Measurements from ENCODE around the gene RPAP3.
A peak's percentile ranks its signal among the peaks of the same experiment; 100 is the strongest.

RPAP3 gene

DNA sequence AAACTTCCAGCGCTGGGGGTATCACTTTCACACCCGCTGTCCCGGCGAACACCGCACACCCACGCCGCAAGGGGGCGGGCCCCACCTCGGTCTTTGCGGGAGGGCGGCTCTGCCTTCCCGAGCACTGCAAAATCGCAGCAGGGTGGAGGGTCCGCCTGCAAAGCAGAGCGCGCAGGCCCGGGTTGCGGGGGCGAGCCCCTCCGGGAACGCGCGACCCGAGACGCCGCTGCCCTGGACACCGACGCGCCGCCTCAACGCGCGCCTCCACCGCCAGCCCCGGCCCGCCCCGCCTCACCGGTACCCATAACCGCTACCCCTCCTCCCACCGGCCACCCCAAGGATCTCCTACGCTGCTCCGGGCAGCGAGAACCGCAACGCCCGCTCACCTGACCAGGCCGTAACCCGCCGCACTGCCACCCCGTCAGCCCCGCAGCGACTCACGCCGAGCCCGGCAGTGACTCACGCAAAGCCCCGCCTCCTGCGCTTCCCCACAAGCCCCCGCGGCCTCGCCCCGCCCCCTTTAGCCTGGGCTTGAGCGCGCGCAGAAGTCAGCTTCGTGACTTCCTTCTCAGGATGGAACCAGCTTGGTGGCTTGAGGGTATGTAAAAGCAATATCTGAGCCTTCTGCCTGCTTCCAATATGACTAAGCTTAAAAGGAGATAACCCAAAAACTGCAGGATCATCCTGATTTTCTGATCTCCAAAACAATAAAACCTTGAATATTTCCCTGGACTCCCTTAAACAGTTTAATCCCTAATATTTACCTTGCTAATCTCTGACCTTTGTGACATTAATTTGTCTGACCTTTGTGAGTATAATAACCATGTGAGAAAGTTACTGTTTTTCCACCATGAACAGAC, at the start of gene RPAP3:
Gene RPAP3 (minus strand): TSS at position 465 of the 860 bp plus-strand sequence. CDS start 3,190 bp downstream, outside the sequence.
- peak; percentile 70 for TF ChIP-seq CTCF (IDR thresholded peaks at IDR 0.05; ENCODE audit: low read depth, low read length)
- H3K4me3 ChIP-seq (replicated peaks in 1 of 2; ENCODE audit: low read depth in 2 of 2, low read length in 2 of 2): peak within 1 kb of the TSS; percentile 86 to 87
- peak; percentile 93 for DNase-seq (ENCODE audit: low read depth in 2 of 2)

GRCh38 chr12:47754881-47755280, 49.1 kb upstream of the RPAP3 start:
- DNase-seq (ENCODE audit: low read depth in 2 of 2): no peak
- H3K4me3 ChIP-seq (replicated peaks in 1 of 2; ENCODE audit: low read depth in 2 of 2, low read length in 2 of 2): no peak overlapping the region
- TF ChIP-seq CTCF (IDR thresholded peaks at IDR 0.05; ENCODE audit: low read depth, low read length): no peak

DNA sequence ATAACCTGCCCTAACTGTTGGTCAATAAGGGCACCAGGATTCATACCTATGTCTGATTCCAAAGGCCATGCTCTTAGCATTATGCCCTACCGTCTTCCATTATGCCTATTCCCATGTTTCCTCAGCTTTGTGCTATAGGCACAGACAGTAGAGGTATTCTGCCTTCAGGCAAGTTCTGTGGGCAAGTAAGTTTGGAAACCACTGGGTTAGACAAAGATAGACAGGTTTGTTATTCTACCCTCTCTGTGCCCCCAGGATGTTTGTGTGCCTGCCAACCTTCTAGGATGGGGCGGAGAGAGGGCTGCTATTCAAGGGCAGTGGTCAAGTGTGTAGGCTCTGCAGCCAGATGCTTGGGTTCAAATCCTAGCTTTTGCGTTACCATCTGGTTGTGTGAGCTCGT, 48.3 kb upstream of the RPAP3 start:
- no peak overlapping the region for H3K4me3 ChIP-seq (replicated peaks in 1 of 2; ENCODE audit: low read depth in 2 of 2, low read length in 2 of 2)
- no peak for DNase-seq (ENCODE audit: low read depth in 2 of 2)
- TF ChIP-seq CTCF (IDR thresholded peaks at IDR 0.05; ENCODE audit: low read depth, low read length): no peak

DNA sequence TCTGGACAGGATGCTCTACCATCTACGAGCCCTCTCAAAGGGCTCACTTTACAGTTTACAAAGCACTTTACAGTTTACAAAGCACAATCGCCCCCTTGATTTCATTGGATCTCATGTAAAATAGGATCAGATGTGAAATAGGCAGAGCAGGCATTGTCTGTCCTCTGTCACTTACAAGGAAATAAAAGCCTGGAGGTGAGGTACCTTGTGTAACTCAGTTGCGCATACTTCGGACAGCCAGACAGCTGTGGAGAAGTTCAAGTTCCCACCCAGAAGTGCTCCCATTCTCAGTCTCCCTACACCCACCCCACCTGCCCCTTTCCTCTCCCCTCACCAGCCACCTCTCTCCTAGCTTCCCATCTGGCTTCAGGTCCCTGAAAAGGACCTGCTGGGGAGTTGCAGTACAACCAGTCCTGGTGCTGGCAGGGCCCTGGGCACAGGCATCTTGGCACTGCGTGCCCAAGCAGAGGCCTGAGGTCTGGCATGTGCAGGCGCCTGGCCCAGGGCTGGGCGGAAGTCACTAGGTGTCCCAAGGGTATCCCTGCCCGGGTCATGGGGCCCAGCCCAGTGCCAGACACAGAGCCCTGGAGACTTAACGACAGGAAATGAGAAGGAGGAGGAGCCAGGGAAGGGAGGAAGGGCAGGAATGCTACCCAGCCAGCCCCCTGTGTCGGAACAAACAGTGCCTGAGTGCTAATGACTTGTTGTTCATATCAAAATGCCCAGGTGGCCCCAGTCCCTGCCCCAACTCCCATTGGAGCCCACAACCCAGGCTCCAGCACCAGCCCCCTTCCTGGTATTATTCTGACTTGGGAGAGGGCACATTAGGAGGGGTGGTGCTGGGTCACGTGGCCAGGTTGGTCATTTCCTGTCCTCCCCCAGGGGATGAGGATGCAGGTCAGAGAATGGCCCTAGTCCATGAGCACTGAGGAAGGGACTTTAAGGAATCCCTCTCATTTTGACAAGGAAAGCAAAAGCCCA, 47.5 kb upstream of the RPAP3 start:
- no peak for TF ChIP-seq CTCF (IDR thresholded peaks at IDR 0.05; ENCODE audit: low read depth, low read length)
- no peak overlapping the region for H3K4me3 ChIP-seq (replicated peaks in 1 of 2; ENCODE audit: low read depth in 2 of 2, low read length in 2 of 2)
- DNase-seq (ENCODE audit: low read depth in 2 of 2): peak; percentile 41 to 54

- peak; percentile 25 to 78 for DNase-seq (ENCODE audit: low read depth in 2 of 2)
- H3K4me3 ChIP-seq (replicated peaks in 1 of 2; ENCODE audit: low read depth in 2 of 2, low read length in 2 of 2): no peak overlapping the region
- TF ChIP-seq CTCF (IDR thresholded peaks at IDR 0.05; ENCODE audit: low read depth, low read length): no peak
Measured at GRCh38 chr12:47752552-47752951, 46.7 kb upstream of the RPAP3 start.

DNA sequence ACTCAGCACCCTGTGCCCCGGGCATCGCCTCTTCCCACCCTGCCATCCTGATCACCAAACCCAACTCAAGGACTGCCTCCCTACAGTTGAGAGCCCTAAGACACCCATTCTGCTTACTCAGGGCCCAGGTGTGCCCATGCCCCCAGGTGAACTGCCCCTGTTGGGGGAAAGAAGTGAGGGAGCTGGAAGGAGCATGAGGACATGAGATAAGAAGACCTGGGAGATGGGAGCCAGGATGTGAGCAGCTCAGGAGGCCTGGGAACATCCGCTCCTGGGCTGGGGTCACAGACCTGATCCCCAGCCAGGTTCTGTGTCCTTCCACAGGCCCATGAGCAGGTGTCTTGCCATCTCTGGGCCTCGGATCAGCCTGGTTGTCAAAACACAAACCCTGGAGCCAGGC, 46.3 kb upstream of the RPAP3 start:
- DNase-seq (ENCODE audit: low read depth in 2 of 2): no peak
- no peak for TF ChIP-seq CTCF (IDR thresholded peaks at IDR 0.05; ENCODE audit: low read depth, low read length)
- H3K4me3 ChIP-seq (replicated peaks in 1 of 2; ENCODE audit: low read depth in 2 of 2, low read length in 2 of 2): no peak overlapping the region
